Ishikawa (cell line): ENCODE measurements around the gene IL17RA.

Source experiments
- CEBPB ChIP-seq: IDR thresholded peaks from 2 replicates; pipeline ENCODE4 v1.6.1; 2012
- CREB1 ChIP-seq: IDR thresholded peaks from 2 replicates; pipeline ENCODE4 v1.6.1; 2012; ENCODE audit warnings: low read depth
- EGR1 ChIP-seq: IDR thresholded peaks from 2 replicates; pipeline ENCODE4 v1.6.1; 2012
- EP300 ChIP-seq: IDR thresholded peaks from 2 replicates; pipeline ENCODE4 v1.6.1; 2012; ENCODE audit warnings: borderline replicate concordance
- FOXM1 ChIP-seq: IDR thresholded peaks from 2 replicates; pipeline ENCODE4 v1.6.1; 2012; ENCODE audit warnings: low read depth, borderline replicate concordance
- MAX ChIP-seq: IDR thresholded peaks from 2 replicates; pipeline ENCODE4 v1.6.1; 2012
- NFIC ChIP-seq: IDR thresholded peaks from 2 replicates; pipeline ENCODE4 v1.6.1; 2012
- REST ChIP-seq: IDR thresholded peaks from 2 replicates; pipeline ENCODE4 v1.6.1; 2012; ENCODE audit warnings: low read depth, mild to moderate bottlenecking
- TAF1 ChIP-seq: IDR thresholded peaks from 2 replicates; pipeline ENCODE4 v1.6.1; 2012; ENCODE audit warnings: low read depth, mild to moderate bottlenecking
- TCF12 ChIP-seq: IDR thresholded peaks from 2 replicates; pipeline ENCODE4 v1.6.1; 2012; ENCODE audit warnings: low read depth
- TEAD4 ChIP-seq: IDR thresholded peaks from 2 replicates; pipeline ENCODE4 v1.6.1; 2012
- YY1 ChIP-seq: IDR thresholded peaks from 2 replicates; pipeline ENCODE4 v1.6.1; 2012; ENCODE audit warnings: low read depth
- ZBTB7A ChIP-seq: IDR thresholded peaks from 2 replicates; pipeline ENCODE4 v1.6.1; 2012; ENCODE audit warnings: low read depth

- TF ChIP-seq EP300 (no peak), ZBTB7A (no peak), CREB1 (no peak), CEBPB (no peak), MAX (no peak), TEAD4 (no peak), YY1 (no peak), NFIC (no peak), FOXM1 (no peak), TAF1 (no peak), TCF12 (no peak), EGR1 (no peak), REST (no peak)
Measured at GRCh38 chr22:17115236-17115635, 30.4 kb downstream of the IL17RA start.
